NCI-H2227 (cell line): ENCODE measurements around the gene ATP6V0E1.
"Not testable (repeated sequence)": the region's sequence is repeated elsewhere in the genome, so short reads cannot be mapped to it uniquely, and the experiment has no call there.

Experiments used
- DNase-seq: peaks from one replicate; lab custom pipeline; 2025; ENCODE audit not compliant: unreplicated experiment; lab: John Stamatoyannopoulos, UW

ATP6V0E1 gene

DNA sequence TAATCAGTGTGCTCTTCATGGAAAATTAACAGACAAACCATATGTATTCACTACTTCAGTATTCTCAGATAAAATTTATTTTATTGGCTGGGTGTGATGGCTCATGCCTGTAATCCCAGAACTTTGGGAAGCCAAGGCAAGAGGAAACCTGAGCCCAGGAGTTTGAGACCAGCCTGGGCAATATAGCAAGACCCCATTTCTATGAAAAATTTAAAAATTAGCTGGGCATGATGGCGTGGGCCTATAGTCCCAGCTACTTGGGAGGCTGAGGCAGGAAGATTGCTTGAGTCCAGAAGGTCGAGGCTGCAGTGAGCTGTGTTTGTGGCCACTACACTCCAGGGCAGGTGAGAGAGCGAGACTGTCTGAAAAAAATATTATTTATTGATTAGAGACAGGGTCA is 49.2 kb downstream of the ATP6V0E1 start:
- no peak for DNase-seq

DNA sequence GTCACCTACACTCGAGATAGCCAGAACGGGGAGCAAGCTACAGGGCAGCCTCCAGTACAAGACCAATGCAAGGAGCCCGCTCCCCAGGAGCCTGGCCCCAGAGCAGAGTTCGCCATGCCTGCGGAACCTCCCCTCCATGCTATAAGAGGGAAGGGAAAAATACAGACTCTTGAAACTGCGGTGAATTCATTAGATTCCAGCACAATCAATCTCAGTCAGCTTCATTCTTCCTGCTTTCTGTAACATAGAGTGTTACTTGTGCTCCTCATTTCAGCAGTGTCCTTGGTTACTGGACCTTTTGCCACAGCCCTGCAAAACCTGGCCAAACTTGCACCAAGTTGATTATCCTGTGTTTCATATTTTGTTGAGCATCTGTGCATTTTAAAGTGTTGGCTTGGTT is 50.4 kb downstream of the ATP6V0E1 start:
- no peak for DNase-seq

- no peak for DNase-seq
Observed at GRCh38 chr5:173035904-173036707, 52.5 kb downstream of the ATP6V0E1 start.

- DNase-seq, result no peak
Observed at GRCh38 chr5:173039188-173039587, 55.6 kb downstream of the ATP6V0E1 start.

- no peak for DNase-seq
Observed at GRCh38 chr5:173039964-173040363, 56.4 kb downstream of the ATP6V0E1 start.

DNA sequence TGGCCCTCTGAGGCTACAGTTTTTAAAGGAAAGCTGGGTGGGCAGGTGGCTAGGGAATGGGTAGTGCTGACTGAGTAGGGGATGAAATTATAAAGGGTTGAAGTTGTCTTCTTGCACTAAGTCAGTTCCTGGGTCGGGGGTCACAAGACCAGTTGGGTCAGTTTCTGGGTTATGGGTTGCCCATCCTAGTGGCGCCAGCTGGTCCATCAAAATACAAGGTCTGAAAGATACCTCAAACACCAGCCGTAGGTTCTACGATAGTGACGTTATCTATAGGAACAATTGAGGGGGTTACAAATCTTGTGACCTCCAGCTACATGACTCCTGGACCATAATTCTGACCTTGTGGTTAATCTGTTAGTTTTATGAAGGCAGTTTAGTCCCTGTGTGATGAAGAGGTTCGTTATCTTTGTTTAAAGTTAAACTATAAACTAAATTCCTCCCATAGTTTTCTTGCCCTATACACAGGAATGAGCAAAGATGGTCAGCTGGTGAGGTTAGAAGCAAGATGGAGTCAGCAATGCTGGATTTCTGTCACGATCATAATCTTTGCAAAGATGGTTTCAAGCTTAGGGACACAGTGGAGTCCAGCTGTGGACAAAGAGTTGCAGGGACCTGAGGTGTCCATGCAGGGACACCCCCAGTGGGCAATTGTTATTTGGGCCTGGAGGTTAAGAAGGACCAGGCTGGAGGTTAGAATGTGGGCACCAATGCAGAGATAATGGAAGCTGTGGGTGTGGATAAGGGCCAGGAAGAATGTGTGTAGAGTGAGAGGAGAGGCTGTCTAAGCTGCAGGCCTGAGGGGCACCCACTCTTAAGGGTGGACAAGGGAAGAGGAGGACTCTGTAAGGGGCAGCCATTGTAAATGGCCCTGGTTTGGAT is 58.6 kb downstream of the ATP6V0E1 start:
- DNase-seq, result no peak

GRCh38 chr5:173042763-173043107 is 59.2 kb downstream of the ATP6V0E1 start:
- no peak for DNase-seq

DNA sequence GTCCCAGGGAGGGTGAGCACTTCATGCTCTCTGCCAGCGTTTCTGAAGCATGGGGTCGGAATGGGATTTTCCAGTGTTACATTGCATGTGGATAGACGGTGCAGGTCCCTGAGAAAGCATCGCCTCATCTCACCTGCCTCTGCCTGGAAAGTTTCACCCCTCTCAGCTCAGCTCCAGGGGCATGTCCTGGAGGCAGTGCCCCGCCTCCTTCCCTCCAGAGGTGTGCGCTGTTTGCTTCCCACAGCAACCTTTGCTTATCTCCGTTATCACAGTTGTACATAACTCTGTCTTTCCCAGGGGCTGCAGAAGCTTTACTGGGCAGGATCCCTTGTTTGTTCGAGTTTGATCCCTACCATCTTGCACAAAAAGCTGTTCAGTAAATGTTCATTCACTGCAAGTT is 61.9 kb downstream of the ATP6V0E1 start:
- DNase-seq, result no peak

- not testable (repeated sequence) for DNase-seq
Observed at GRCh38 chr5:173047096-173047837, 63.7 kb downstream of the ATP6V0E1 start.

GRCh38 chr5:173047838-173048105 is 64.2 kb downstream of the ATP6V0E1 start:
- no peak for DNase-seq

GRCh38 chr5:173050791-173051190 is 67.2 kb downstream of the ATP6V0E1 start:
- no peak for DNase-seq

DNA sequence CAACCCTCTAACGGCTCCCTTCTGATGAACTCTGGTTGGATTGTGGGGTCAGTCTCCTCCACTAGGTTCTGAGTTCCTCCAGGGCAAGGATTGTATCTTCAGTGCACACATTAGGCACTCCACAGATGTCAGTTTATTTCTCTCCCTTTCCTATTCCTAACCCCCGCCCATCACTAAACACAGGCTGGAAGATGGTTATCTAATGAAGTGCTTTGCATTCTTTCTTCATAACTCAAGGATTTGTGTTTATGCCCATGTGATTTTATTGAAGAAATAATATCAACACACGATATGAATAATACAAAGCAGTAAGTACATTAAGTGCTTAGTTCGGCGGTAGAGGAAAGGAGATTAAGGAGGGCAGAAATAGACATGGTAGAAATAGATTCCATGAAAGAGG is 68.2 kb downstream of the ATP6V0E1 start:
- DNase-seq, result no peak

GRCh38 chr5:173053041-173053440 is 69.5 kb downstream of the ATP6V0E1 start:
- no peak for DNase-seq

- DNase-seq, result no peak
Observed at GRCh38 chr5:173055042-173055721, 71.6 kb downstream of the ATP6V0E1 start.

DNA sequence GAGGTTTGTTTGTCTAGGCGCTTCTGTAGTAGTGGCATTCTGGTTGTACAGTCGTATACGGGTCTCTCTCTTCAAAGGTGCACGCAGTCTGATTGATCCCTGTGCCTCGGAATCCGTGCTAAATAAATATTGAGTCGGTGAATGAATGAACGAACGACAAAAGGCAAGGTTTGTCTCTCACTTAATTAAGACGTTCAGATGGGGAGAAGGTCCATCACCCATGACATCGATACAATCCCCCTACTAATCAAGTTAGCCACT is 72.1 kb downstream of the ATP6V0E1 start:
- DNase-seq, result peak; percentile 26

DNA sequence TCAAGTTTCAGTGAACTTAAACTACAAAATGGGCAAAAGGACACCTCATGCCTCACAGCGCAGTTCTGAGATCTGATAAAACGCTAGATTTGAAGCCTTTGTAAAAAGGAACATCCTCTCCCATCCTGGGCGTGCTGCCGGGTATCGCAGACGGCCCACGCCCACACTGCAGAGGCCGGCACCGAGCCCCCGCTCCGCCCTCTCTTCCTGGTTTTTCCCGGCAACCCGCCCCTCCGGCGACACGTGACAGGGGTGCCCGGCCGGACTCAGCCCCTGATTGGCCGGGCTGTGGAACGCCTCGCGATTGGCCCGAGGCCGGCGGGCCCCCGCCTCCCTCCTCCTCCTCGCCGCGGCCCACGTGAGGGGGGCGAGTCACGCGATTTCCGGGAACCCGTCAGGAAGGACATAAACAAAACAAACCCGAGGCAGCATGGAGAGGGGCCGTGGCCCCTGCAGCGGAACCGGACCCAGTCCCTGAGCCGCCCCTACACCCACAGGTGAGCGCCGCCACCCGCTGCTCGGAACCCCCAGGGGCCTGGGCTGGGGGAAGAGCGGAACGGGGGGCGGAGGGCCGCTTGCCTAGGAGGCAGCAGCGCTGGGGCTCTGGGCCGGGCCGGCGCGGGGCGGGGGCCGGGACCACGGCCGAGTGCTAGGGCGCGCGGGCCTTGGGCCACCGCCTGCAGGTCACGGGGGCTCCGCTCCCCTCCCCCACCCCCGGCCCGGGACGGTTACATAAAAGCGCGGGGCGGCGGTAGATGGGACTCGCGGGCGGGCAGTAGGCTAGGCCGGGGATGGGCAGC is 72.6 kb downstream of the ATP6V0E1 start, which contains the start of gene CREBRF:
Gene CREBRF (plus strand): TSS at position 370 of the 800 bp plus-strand sequence. CDS start 24,424 bp downstream, outside the sequence.
- peak; percentile 96 for DNase-seq

GRCh38 chr5:173056783-173057061 is 73.2 kb downstream of the ATP6V0E1 start:
- no peak for DNase-seq

DNA sequence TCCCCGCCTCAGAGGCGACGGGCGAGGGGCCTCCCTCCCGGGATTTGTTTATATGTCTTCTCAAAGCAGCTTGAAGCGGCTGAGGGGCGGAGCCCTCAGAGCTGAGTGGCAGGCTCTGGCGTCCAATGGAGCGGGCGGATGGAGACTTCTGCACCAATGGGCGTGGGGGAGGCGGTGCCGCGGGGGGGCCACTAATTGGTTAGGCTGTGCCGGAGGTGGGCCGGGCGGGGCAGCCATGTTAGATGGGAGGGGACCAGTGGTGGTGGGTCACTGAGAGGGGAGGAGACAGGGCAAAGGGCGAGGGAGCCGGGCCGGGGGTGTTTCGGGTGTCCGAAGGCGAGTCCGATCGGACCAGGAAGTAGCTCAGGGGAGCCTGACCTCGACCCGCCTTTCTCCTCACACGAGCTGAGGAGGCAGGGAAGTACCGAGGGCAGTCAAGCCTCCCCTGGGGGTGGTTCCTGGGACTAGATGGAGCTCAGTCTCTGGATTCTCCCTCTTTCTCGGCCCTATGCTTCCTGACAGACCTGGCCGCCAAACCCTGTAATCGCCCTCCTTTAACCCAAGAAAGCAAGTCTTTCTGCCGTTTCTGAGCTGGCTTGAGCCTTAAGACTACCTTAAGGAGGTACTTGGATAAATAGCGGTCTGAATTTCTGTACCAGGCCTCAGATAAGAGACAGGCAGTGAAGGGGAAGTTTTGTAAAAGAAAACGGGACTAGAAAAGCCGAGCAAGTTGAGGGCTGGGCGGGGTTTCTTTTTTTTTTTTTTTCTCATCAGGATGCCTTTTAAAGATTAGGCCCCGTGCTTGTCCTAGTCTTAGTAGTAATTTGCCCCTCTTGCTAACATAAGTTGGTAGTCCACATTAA is 73.7 kb downstream of the ATP6V0E1 start:
- peak; percentile 97 for DNase-seq

DNA sequence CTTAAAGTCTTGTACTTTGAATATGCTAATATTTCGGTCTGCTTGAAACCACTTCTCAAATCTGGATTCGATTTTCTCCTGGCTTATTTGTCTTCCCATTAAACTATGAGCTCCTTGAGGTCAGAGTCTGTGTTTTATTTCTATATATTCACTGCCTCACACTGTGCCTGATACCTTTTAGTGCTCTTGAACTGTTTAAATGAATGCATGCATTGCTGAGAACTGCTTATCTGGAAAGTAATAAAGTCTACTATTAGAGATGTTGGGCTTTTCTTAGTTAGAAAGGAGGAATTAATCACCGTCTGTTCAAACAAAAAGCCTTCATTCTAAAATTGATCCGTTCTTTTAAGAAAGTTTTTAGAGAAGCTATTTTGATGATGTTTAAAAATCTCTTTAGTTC is 78.6 kb downstream of the ATP6V0E1 start:
- DNase-seq, result no peak

- no peak for DNase-seq
Observed at GRCh38 chr5:173065155-173065554, 81.6 kb downstream of the ATP6V0E1 start.
